ENCODE results near the gene PRORP.
"Not testable (repeated sequence)": the region's sequence is repeated elsewhere in the genome, so short reads cannot be mapped to it uniquely, and the experiment has no call there.

PRORP gene

GRCh38 chr14:35140718-35141581, 18.6 kb downstream of the PRORP start:
- no peak for DNase-seq

GRCh38 chr14:35144029-35144428, 21.7 kb downstream of the PRORP start:
- no peak for DNase-seq

GRCh38 chr14:35146711-35147149, 24.4 kb downstream of the PRORP start:
- no peak for DNase-seq

GRCh38 chr14:35147186-35147585, 24.8 kb downstream of the PRORP start:
- no peak for DNase-seq

- no peak for DNase-seq
Observed at GRCh38 chr14:35147711-35148110, 25.4 kb downstream of the PRORP start.

GRCh38 chr14:35149239-35149638, 26.9 kb downstream of the PRORP start:
- DNase-seq, result no peak

GRCh38 chr14:35152531-35152930, 30.2 kb downstream of the PRORP start:
- not testable (repeated sequence) for DNase-seq

GRCh38 chr14:35154016-35154415, 31.7 kb downstream of the PRORP start:
- DNase-seq, result no peak

GRCh38 chr14:35155962-35156361, 33.6 kb downstream of the PRORP start:
- DNase-seq, result no peak

- no peak for DNase-seq
Observed at GRCh38 chr14:35158491-35158890, 36.1 kb downstream of the PRORP start.

- DNase-seq, result no peak
Observed at GRCh38 chr14:35158951-35159653, 36.8 kb downstream of the PRORP start.

GRCh38 chr14:35159742-35160409, 37.5 kb downstream of the PRORP start:
- DNase-seq, result no peak

DNA sequence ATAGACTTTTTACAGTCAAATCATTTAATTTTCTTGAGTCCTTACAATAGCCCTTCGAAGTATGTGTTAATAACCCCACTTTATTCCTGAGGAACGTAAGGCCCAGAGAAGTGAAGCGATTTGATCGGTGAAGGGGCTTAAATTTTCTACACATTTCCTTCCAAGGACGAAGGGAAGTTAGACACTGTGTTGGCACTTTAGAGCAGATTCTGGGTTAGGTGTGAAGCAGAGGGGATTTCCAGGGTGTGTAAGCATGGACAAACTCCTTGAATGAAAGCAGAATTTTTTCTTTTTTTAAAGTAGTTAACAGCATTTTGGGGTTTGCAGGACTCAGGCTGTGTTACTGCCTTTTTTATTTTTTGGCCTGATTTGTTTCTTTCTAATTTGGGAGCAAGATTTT, 38.9 kb downstream of the PRORP start:
- peak; percentile 4 for DNase-seq

- DNase-seq, result no peak
Observed at GRCh38 chr14:35163384-35163783, 41.0 kb downstream of the PRORP start.

- no peak for DNase-seq
Observed at GRCh38 chr14:35164849-35165248, 42.5 kb downstream of the PRORP start.

GRCh38 chr14:35167496-35167895, 45.1 kb downstream of the PRORP start:
- no peak for DNase-seq

All from activated CD4-positive, alpha-beta T cell treated with anti-CD3 and anti-CD28 coated beads for 48 hours (primary cell).